ENCODE measurements around the gene RPS6KA2.

- TF ChIP-seq CTCF (IDR thresholded peaks at IDR 0.05) (no peak), POLR2A (IDR thresholded peaks at IDR 0.05) (no peak), POLR2AphosphoS5 (IDR thresholded peaks at IDR 0.05) (no peak)
These were observed 46.3 kb upstream of the RPS6KA2 start for GRCh38 chr6:166673309-166673708.

Data from breast epithelium (tissue), 3 donors.